ENCODE results near the gene CLDN5. TPM values are rescaled to one million over a fixed set of nuclear protein-coding genes. Genes with fewer than 3 reads are reported as not detected.

The CLDN5 gene
- total RNA-seq, 1 donor from 2014 or later: not detected

GRCh38 chr22:19525666-19526065 is 1.5 kb upstream of the CLDN5 start:
- Mint-ChIP-seq H3K4me3 (ENCODE audit: unreplicated experiment) (no peak overlapping the region), H3K9me3 (ENCODE audit: low read depth) (no peaks in the 10 kb centered on the region), H3K4me1 (ENCODE audit: low read depth) (peaks cover 13% of the 10 kb centered on the region), H3K27ac (ENCODE audit: unreplicated experiment) (no peak overlapping the region), H3K36me3 (ENCODE audit: low read depth) (no peaks in the 10 kb centered on the region), H3K27me3 (ENCODE audit: low read depth) (peaks cover 21% of the 10 kb centered on the region)
- no peak for TF ChIP-seq CTCF (IDR thresholded peaks at IDR 0.05)
- peak; percentile 24 for DNase-seq (ENCODE audit: low spot score)

- Mint-ChIP-seq H3K4me3 (ENCODE audit: unreplicated experiment) (peak overlapping the region; percentile 67), H3K27me3 (ENCODE audit: low read depth) (peaks cover 21% of the 10 kb centered on the region), H3K9me3 (ENCODE audit: low read depth) (no peaks in the 10 kb centered on the region), H3K27ac (ENCODE audit: unreplicated experiment) (no peak overlapping the region), H3K36me3 (ENCODE audit: low read depth) (no peaks in the 10 kb centered on the region), H3K4me1 (ENCODE audit: low read depth) (peaks cover 13% of the 10 kb centered on the region)
- peak; percentile 68 for DNase-seq (ENCODE audit: low spot score)
- TF ChIP-seq CTCF (IDR thresholded peaks at IDR 0.05): no peak
These were observed 978 bp upstream of the CLDN5 start for GRCh38 chr22:19525116-19525660.

GRCh38 chr22:19523240-19524169 is 705 bp downstream of the CLDN5 start:
- TF ChIP-seq CTCF (IDR thresholded peaks at IDR 0.05): peak; percentile 9
- DNase-seq (ENCODE audit: low spot score): peak; percentile 84
- Mint-ChIP-seq H3K36me3 (ENCODE audit: low read depth) (no peaks in the 10 kb centered on the region), H3K27ac (ENCODE audit: unreplicated experiment) (no peak overlapping the region), H3K4me3 (ENCODE audit: unreplicated experiment) (peak overlapping the region; percentile 55), H3K4me1 (ENCODE audit: low read depth) (peaks cover 13% of the 10 kb centered on the region), H3K27me3 (ENCODE audit: low read depth) (peaks cover 21% of the 10 kb centered on the region), H3K9me3 (ENCODE audit: low read depth) (no peaks in the 10 kb centered on the region)

GRCh38 chr22:19522881-19523239 is 1.4 kb downstream of the CLDN5 start:
- H3K9me3 Mint-ChIP-seq (ENCODE audit: low read depth): no peaks in the 10 kb centered on the region
- peaks cover 21% of the 10 kb centered on the region for H3K27me3 Mint-ChIP-seq (ENCODE audit: low read depth)
- H3K4me1 Mint-ChIP-seq (ENCODE audit: low read depth): peaks cover 13% of the 10 kb centered on the region
- peak overlapping the region; percentile 55 for H3K4me3 Mint-ChIP-seq (ENCODE audit: unreplicated experiment)
- H3K27ac Mint-ChIP-seq (ENCODE audit: unreplicated experiment): no peak overlapping the region
- H3K36me3 Mint-ChIP-seq (ENCODE audit: low read depth): no peaks in the 10 kb centered on the region
- peak; percentile 82 for DNase-seq (ENCODE audit: low spot score)
- TF ChIP-seq CTCF (IDR thresholded peaks at IDR 0.05): no peak

- Mint-ChIP-seq H3K4me3 (ENCODE audit: unreplicated experiment) (no peak overlapping the region), H3K27ac (ENCODE audit: unreplicated experiment) (no peak overlapping the region), H3K9me3 (ENCODE audit: low read depth) (no peaks in the 10 kb centered on the region), H3K27me3 (ENCODE audit: low read depth) (peaks cover 21% of the 10 kb centered on the region), H3K4me1 (ENCODE audit: low read depth) (peaks cover 13% of the 10 kb centered on the region), H3K36me3 (ENCODE audit: low read depth) (no peaks in the 10 kb centered on the region)
- no peak for TF ChIP-seq CTCF (IDR thresholded peaks at IDR 0.05)
- peak; percentile 91 for DNase-seq (ENCODE audit: low spot score)
These were observed 1.9 kb downstream of the CLDN5 start for GRCh38 chr22:19522190-19522880.

Data from chondrocyte (in vitro differentiated cells).